MCF 10A (cell line): ENCODE results near the gene EMC7. TPM values are rescaled to one million over a fixed set of nuclear protein-coding genes. Genes with fewer than 3 reads are reported as not detected.

Experiments used
- BruUV-seq: library from RNA; stranded (reverse); fragments of 400-500 nt; replicated peaks from 2 replicates; lab custom pipeline; 2021; lab: Mats Ljungman, UMichigan
- CTCF ChIA-PET: fragments of 300-600 bp; sonication (Branson Sonifier 250); formaldehyde crosslinking; extraction: SDS; loops from one replicate; lab custom pipeline; 2021; ENCODE audit warnings: antibody characterized with exemption, inconsistent platforms; lab: Yijun Ruan, JAX
- POLR2A ChIA-PET: fragments of 300-600, 350-650 bp; sonication (Branson Sonifier 250); formaldehyde crosslinking; extraction: SDS; loops from one replicate; lab custom pipeline; 2020; ENCODE audit warnings: antibody characterized with exemption, inconsistent platforms; lab: Yijun Ruan, JAX
- DNase-seq: peaks from one replicate; pipeline ENCODE4 v3.0.0-alpha.2; 2018; ENCODE audit not compliant: unreplicated experiment
- H3K27ac Mint-ChIP-seq: one replicate; pipeline ENCODE4 v1.8.0; 2022; ENCODE audit warnings: mild to moderate bottlenecking, low read depth, mixed read lengths; ENCODE audit not compliant: unreplicated experiment
- H3K27me3 Mint-ChIP-seq: one replicate; pipeline ENCODE4 v1.8.0; 2022; ENCODE audit warnings: mixed read lengths; ENCODE audit not compliant: insufficient read depth, unreplicated experiment
- H3K36me3 Mint-ChIP-seq: one replicate; pipeline ENCODE4 v1.8.0; 2022; ENCODE audit warnings: mild to moderate bottlenecking, moderate library complexity, mixed read lengths; ENCODE audit not compliant: insufficient read depth, unreplicated experiment
- H3K4me1 Mint-ChIP-seq: one replicate; pipeline ENCODE4 v1.8.0; 2022; ENCODE audit warnings: mixed read lengths; ENCODE audit not compliant: insufficient read depth, unreplicated experiment
- H3K4me3 Mint-ChIP-seq: one replicate; pipeline ENCODE4 v1.8.0; 2022; ENCODE audit warnings: mild to moderate bottlenecking, moderate library complexity, mixed read lengths; ENCODE audit not compliant: unreplicated experiment
- H3K9me3 Mint-ChIP-seq: one replicate; pipeline ENCODE4 v1.8.0; 2022; ENCODE audit warnings: mixed read lengths; ENCODE audit not compliant: unreplicated experiment
- CTCF ChIP-seq: fragments of 200-600 bp; IDR thresholded peaks from one replicate; pipeline ENCODE4 v1.8.0; 2022; ENCODE audit warnings: antibody characterized with exemption, mild to moderate bottlenecking; ENCODE audit not compliant: unreplicated experiment
- intact Hi-C: fragments of 100-400 bp; cut with micrococcal nuclease; formaldehyde crosslinking; loops from 2 replicates; pipeline ENCODE4 v1.14.1; 2022
- total RNA-seq: library from RNA; stranded (reverse); gene quantifications from 2 replicates; pipeline ENCODE4 v1.2.3, GENCODE V29; 2022

Gene EMC7
- total RNA-seq, 1 experiment from 2014 or later = 98.2 TPM

DNA sequence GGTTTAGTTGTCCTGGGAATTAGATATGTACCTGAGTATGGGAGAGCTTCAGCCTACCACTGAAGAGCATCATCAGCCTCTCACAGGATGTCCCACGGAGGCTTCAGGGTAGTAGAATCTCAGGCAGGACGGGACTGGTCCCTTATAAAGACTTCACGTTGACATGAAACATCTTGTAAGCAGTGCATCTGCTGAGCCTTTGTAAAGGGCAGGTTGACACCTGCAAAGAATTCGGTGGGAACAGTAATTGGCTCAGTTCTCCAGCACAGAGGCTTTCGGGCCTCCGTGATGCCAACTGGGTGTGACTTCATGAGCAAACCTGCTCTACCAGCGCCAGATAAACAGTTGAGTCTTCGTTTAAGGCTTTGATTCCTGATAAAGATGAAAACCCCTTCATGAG, 35.7 kb downstream of the EMC7 start:
- ChIA-PET CTCF (interaction anchor here (0.6 to 2.4 kb wide), 8 partner anchors 18 to 855 kb away, joined by 3 to 7 read pairs (median 3); partner anchors contain the start of gene KATNBL1), POLR2A (interaction anchor here (0.6 to 2.3 kb wide), 5 partner anchors 17 to 371 kb away, joined by 3 to 12 read pairs (median 4); partner anchors contain the start of genes AVEN, EMC4 and GOLGA8A)
- no peak for TF ChIP-seq CTCF
- intact Hi-C loops = no loop called here
- no TSS peak for BruUV-seq
- DNase-seq = peak; percentile 11
- Mint-ChIP-seq H3K4me3 (no peak overlapping the region), H3K36me3 (no peaks in the 10 kb centered on the region), H3K27ac (no peak overlapping the region), H3K9me3 (no peaks in the 10 kb centered on the region), H3K27me3 (no peaks in the 10 kb centered on the region), H3K4me1 (peaks cover 6% of the 10 kb centered on the region)

DNA sequence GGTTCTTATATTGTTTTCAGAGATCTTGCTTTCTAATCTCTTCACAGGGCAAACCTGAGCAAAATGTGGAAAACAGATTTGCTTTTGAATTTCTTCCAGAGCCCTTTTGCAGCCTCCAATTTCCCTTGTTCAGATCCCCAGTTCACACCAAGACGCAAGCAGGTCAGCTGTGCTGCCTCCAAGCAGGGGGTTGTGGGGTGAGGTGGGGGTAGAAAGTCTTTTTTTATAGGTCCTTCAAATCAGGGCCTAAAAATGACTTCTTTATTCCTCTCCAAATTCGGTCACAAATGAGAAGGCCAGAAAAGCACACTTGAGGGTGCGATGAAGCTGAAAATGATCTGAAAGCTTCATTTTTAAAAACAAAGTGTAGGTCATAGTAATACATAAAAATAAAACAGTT, 36.4 kb downstream of the EMC7 start:
- no peak overlapping the region for H3K4me3 Mint-ChIP-seq
- H3K36me3 Mint-ChIP-seq = no peaks in the 10 kb centered on the region
- no peak for DNase-seq
- no peak overlapping the region for H3K27ac Mint-ChIP-seq
- CTCF ChIA-PET = interaction anchor here (0.6 to 2.4 kb wide), 7 partner anchors 18 to 855 kb away, joined by 3 to 7 read pairs (median 3); no protein-coding TSS in a partner anchor
- H3K27me3 Mint-ChIP-seq = no peaks in the 10 kb centered on the region
- intact Hi-C loops = no loop called here
- peaks cover 6% of the 10 kb centered on the region for H3K4me1 Mint-ChIP-seq
- no peaks in the 10 kb centered on the region for H3K9me3 Mint-ChIP-seq
- no peak for TF ChIP-seq CTCF
- BruUV-seq = no TSS peak
- POLR2A ChIA-PET = interaction anchor here (0.6 to 2.3 kb wide), 4 partner anchors 18 to 160 kb away, joined by 3 to 12 read pairs (median 4); partner anchors contain the start of genes AVEN and EMC4

GRCh38 chr15:34064438-34064837, 37.2 kb downstream of the EMC7 start:
- Mint-ChIP-seq H3K36me3 (no peaks in the 10 kb centered on the region), H3K9me3 (no peaks in the 10 kb centered on the region), H3K27me3 (no peaks in the 10 kb centered on the region), H3K4me1 (peaks cover 6% of the 10 kb centered on the region), H3K4me3 (no peak overlapping the region), H3K27ac (no peak overlapping the region)
- ChIA-PET POLR2A (interaction anchor here (2.6 kb wide), 1 partner anchor 145 kb away, joined by 14 read pairs; the partner anchor contains the start of gene KATNBL1), CTCF (interaction anchor here (0.7 to 6.4 kb wide), 7 partner anchors 13 to 899 kb away, joined by 3 to 64 read pairs (median 5); partner anchors contain the start of gene KATNBL1)
- TF ChIP-seq CTCF = no peak
- no TSS peak for BruUV-seq
- intact Hi-C loops = no loop called here
- DNase-seq = no peak

- Mint-ChIP-seq H3K27ac (no peak overlapping the region), H3K4me1 (peaks cover 6% of the 10 kb centered on the region), H3K27me3 (no peaks in the 10 kb centered on the region), H3K9me3 (no peaks in the 10 kb centered on the region), H3K36me3 (no peaks in the 10 kb centered on the region), H3K4me3 (no peak overlapping the region)
- no peak for TF ChIP-seq CTCF
- POLR2A ChIA-PET = interaction anchor here (1.1 to 1.6 kb wide), 3 partner anchors 21 to 166 kb away, joined by 4 to 5 read pairs (median 4); partner anchors contain the start of genes AVEN, EMC7 and PGBD4
- DNase-seq = no peak
- intact Hi-C loops = no loop called here
- CTCF ChIA-PET = interaction anchor here (0.6 to 6.4 kb wide), 8 partner anchors 8 to 527 kb away, joined by 3 to 64 read pairs (median 4); partner anchors contain the start of gene KATNBL1
- no TSS peak for BruUV-seq
Measured at GRCh38 chr15:34059946-34060345, 41.7 kb downstream of the EMC7 start.
